ENCODE results near the gene CDHR5. TPM values are rescaled to one million over a fixed set of nuclear protein-coding genes. Genes with fewer than 3 reads are reported as not detected.
"Not testable (repeated sequence)": the region's sequence is repeated elsewhere in the genome, so short reads cannot be mapped to it uniquely, and the experiment has no call there.

Gene CDHR5
- total and polyA plus RNA-seq, 9 donors = 0.65 to 33.7 (median 1.2) TPM

DNA sequence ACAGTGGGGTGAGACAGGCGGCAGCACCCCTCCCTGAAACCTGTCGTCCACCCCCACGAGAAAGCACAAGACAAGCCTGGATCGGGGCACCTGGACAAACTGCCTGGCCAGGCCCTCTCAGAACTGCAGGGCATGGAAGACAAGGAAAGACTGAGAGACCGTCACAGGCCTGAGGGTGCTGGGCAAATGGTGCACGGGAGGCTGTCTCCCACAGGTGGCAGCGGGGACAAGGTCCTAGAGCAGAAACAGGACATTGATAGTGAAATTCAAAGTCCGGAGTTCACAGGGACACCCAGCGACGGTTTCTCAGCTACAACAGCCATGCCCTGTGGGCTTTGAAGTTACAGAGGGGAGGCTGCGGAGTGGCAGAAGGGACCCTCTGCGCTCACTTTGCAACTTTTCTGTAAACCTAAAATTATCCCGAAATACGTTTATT lies 33.0 kb upstream of the CDHR5 start:
- no peak overlapping the region for H3K4me3 ChIP-seq (ENCODE audit: low read length)
- peaks cover under 1% of the 10 kb centered on the region for H3K4me1 ChIP-seq (ENCODE audit: control insufficient read depth, insufficient read depth, low read length)
- H3K27ac ChIP-seq (ENCODE audit: low read length) = no peak overlapping the region
- peaks cover 42% of the 10 kb centered on the region for H3K36me3 ChIP-seq (ENCODE audit: control insufficient read depth, insufficient read depth, low read length)
- H3K27me3 ChIP-seq (ENCODE audit: control insufficient read depth, insufficient read depth, low read length) = no peaks in the 10 kb centered on the region
- DNase-seq = no peak
- 84% methylated on average over 8 of the region's 14 CpGs for WGBS (ENCODE audit: insufficient coverage)
- H3K9me3 ChIP-seq (replicated peaks; ENCODE audit: control insufficient read depth, low read depth, low read length) = no peaks in the 10 kb centered on the region

DNA sequence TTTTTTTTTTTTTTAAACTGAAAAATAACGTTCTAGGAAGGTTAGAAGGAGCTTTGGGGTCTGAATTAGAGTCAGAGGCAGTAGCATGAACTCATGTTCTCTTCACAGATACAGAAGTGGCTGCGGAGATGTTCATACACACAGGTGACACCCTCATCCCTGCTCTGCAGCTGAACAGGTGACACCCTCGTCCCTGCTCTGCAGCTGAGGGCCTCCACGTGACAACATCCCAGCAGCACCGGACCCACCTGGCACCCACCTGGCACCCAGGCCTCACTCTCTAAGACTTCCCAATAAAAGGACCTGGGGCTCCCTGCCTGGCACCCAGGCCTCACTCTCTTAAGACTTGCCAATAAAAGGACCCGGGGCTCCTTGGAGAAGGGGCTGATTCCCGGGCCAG lies 32.1 kb upstream of the CDHR5 start:
- no peak overlapping the region for H3K27ac ChIP-seq (ENCODE audit: low read length)
- no peak for DNase-seq
- 84% methylated on average over 5 of the region's 7 CpGs for WGBS (ENCODE audit: insufficient coverage)
- no peaks in the 10 kb centered on the region for H3K9me3 ChIP-seq (replicated peaks; ENCODE audit: control insufficient read depth, low read depth, low read length)
- no peaks in the 10 kb centered on the region for H3K27me3 ChIP-seq (ENCODE audit: control insufficient read depth, insufficient read depth, low read length)
- H3K4me3 ChIP-seq (ENCODE audit: low read length) = no peak overlapping the region
- peaks cover 36% of the 10 kb centered on the region for H3K36me3 ChIP-seq (ENCODE audit: control insufficient read depth, insufficient read depth, low read length)
- H3K4me1 ChIP-seq (ENCODE audit: control insufficient read depth, insufficient read depth, low read length) = no peaks in the 10 kb centered on the region

DNA sequence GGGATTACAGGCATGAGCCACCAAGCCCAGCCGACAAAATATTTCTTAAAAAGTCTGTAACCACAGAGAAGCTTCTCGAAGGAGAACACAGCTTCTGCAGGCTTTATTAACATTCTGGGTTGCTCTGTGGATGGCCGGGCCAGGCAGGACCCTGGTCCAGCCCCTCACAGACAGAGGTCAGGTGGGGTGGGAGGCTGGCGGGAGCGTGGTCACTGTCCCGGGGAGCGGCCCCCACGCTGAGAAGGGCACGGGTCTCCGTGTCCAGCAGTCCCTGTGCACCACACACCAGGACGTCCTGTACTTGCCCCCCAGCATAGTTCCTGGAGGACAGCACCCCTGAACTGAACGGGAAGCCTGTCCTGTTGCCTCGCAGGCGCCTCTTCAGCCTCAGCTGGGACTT lies 31.7 kb upstream of the CDHR5 start:
- 91% methylated on average over 4 of the region's 14 CpGs for WGBS (ENCODE audit: insufficient coverage)
- Histone ChIP-seq H3K27me3 (ENCODE audit: control insufficient read depth, insufficient read depth, low read length) (no peaks in the 10 kb centered on the region), H3K27ac (ENCODE audit: low read length) (no peak overlapping the region), H3K4me1 (ENCODE audit: control insufficient read depth, insufficient read depth, low read length) (no peaks in the 10 kb centered on the region), H3K9me3 (replicated peaks; ENCODE audit: control insufficient read depth, low read depth, low read length) (no peaks in the 10 kb centered on the region), H3K36me3 (ENCODE audit: control insufficient read depth, insufficient read depth, low read length) (peaks cover 36% of the 10 kb centered on the region), H3K4me3 (ENCODE audit: low read length) (no peak overlapping the region)
- no peak for DNase-seq

DNA sequence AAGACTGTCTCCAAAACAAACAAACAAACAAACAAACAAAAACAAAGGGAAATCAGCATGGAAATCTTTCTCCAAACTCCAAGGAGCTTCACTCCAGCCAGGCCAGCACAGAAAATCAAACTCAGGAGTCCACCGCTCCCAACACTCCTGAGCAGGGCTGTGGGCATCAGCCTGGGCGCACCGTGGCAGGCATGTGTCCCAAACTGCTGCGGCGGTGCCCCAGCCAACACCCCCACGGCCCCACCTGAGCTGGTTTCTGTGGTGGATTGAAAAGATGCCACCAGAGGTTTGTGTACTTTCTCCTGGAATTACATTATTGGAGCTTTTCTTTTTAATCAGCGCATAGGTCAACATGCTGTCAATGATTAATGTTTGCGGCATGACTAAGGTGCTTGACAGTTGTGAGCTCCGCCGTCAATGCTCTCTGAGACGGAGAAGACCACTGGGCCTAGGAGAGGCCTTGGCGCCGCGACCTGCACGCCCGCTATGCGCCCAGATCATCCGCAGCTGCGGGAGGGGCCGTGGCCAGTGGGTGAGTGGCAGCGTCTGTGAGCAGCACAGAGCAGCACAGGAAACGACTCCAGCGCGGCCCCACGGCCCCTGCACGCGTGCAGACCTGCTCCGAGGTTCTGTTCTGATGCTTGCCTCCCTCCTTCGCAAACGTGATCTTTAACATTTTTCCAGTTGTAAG lies 30.4 kb upstream of the CDHR5 start:
- Histone ChIP-seq H3K36me3 (ENCODE audit: control insufficient read depth, insufficient read depth, low read length) (peaks cover 34% of the 10 kb centered on the region), H3K4me3 (ENCODE audit: low read length) (no peak overlapping the region), H3K4me1 (ENCODE audit: control insufficient read depth, insufficient read depth, low read length) (no peaks in the 10 kb centered on the region), H3K9me3 (replicated peaks; ENCODE audit: control insufficient read depth, low read depth, low read length) (no peaks in the 10 kb centered on the region), H3K27ac (ENCODE audit: low read length) (no peak overlapping the region), H3K27me3 (ENCODE audit: control insufficient read depth, insufficient read depth, low read length) (no peaks in the 10 kb centered on the region)
- WGBS (ENCODE audit: insufficient coverage) = 89% methylated on average over 21 of the region's 30 CpGs
- no peak for DNase-seq

DNA sequence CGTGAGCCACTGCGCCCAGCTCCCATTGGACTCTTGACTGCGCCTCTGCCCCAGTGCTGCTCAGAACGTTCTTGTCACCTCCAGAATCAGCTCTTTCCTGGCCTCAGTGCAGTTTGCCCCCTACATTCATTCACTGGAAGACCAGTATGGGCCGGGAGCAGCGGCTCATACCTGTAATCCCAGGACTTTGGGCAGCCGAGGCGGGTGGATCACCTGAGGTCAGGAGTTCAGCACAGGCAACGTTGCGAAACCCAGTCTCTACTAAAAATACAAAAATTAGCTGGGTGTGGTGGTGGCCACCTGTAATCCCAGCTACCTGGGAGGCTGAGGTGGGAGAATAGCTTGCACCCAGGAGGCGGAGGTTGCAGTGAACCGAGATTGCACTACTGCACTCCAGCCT lies 29.7 kb upstream of the CDHR5 start:
- DNase-seq; H3K4me3 ChIP-seq (ENCODE audit: low read length); H3K4me1 ChIP-seq (ENCODE audit: control insufficient read depth, insufficient read depth, low read length); H3K9me3 ChIP-seq (replicated peaks; ENCODE audit: control insufficient read depth, low read depth, low read length); H3K27ac ChIP-seq (ENCODE audit: low read length); H3K27me3 ChIP-seq (ENCODE audit: control insufficient read depth, insufficient read depth, low read length): not testable (repeated sequence)
- peaks cover 26% of the 10 kb centered on the region for H3K36me3 ChIP-seq (ENCODE audit: control insufficient read depth, insufficient read depth, low read length)
- WGBS (ENCODE audit: insufficient coverage) = 95% methylated on average over 8 of the region's 12 CpGs

DNA sequence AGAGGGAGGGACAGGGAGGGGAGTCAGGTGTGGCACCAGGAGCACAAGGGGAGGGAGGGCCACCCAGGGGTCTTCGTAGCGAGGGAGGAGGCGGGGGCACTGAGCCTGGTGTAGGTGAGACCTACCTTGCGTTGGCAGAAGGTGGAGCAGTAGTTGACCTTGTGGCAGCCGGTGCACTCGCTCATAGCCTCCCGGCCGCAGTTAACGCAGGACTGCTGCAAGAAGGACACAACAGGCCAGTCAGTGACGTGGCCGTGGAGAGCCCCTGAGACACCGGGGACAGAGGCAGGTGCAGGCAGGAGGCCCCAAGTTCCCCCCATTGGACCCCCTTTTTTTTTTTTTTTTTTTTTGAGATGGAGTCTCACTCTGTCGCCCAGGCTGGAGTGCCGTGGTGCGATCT lies 29.1 kb upstream of the CDHR5 start:
- H3K4me1 ChIP-seq (ENCODE audit: control insufficient read depth, insufficient read depth, low read length) = no peaks in the 10 kb centered on the region
- DNase-seq = no peak
- peaks cover 23% of the 10 kb centered on the region for H3K36me3 ChIP-seq (ENCODE audit: control insufficient read depth, insufficient read depth, low read length)
- no peaks in the 10 kb centered on the region for H3K9me3 ChIP-seq (replicated peaks; ENCODE audit: control insufficient read depth, low read depth, low read length)
- no peaks in the 10 kb centered on the region for H3K27me3 ChIP-seq (ENCODE audit: control insufficient read depth, insufficient read depth, low read length)
- H3K4me3 ChIP-seq (ENCODE audit: low read length) = no peak overlapping the region
- no peak overlapping the region for H3K27ac ChIP-seq (ENCODE audit: low read length)
- whole genome bisulfite sequencing (ENCODE audit: insufficient coverage) = 92% methylated on average over 14 of the region's 15 CpGs

DNA sequence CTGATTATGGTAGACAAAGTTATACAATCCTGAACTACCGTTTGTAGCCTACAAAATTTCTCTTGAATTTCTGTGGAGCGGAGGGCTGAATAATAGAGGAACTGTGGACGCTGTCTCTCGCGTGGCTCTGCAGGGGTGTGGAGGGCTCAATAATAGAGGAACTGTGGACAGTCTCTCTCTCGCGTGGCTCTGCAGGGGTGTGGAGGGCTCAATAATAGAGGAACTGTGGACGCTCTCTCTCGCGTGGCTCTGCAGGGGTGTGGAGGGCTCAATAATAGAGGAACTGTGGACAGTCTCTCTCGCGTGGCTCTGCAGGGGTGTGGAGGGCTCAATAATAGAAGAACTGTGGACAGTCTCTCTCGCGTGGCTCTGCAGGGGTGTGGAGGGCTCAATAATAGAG lies 28.4 kb upstream of the CDHR5 start:
- H3K4me1 ChIP-seq (ENCODE audit: control insufficient read depth, insufficient read depth, low read length); H3K27ac ChIP-seq (ENCODE audit: low read length); H3K27me3 ChIP-seq (ENCODE audit: control insufficient read depth, insufficient read depth, low read length); H3K9me3 ChIP-seq (replicated peaks; ENCODE audit: control insufficient read depth, low read depth, low read length); DNase-seq; H3K4me3 ChIP-seq (ENCODE audit: low read length): not testable (repeated sequence)
- H3K36me3 ChIP-seq (ENCODE audit: control insufficient read depth, insufficient read depth, low read length) = peaks cover 18% of the 10 kb centered on the region
- 94% methylated on average over 14 of the region's 14 CpGs for WGBS (ENCODE audit: insufficient coverage)

DNA sequence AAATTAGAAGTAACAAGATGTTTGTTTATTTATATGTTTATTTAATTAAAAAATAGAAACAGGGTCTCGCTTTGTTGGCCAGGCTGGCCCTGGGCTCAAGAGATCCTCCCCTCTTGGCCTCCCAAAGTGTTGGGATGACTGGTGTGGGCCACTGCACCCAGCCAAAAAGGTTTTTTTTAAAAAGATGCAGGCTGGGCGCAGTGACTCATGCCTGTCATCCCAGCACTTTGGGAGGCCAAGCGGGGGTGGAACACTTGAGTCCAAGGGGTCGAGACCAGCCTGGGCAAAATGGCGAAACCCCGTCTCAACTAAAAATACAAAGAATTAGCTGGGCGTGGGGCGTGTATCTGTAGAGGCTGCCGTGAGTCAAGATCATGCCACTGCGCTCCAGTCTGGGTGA lies 25.7 kb upstream of the CDHR5 start:
- Histone ChIP-seq H3K27me3 (ENCODE audit: control insufficient read depth, insufficient read depth, low read length) (no peaks in the 10 kb centered on the region), H3K27ac (ENCODE audit: low read length) (no peak overlapping the region), H3K4me1 (ENCODE audit: control insufficient read depth, insufficient read depth, low read length) (no peaks in the 10 kb centered on the region), H3K4me3 (ENCODE audit: low read length) (no peak overlapping the region), H3K9me3 (replicated peaks; ENCODE audit: control insufficient read depth, low read depth, low read length) (no peaks in the 10 kb centered on the region), H3K36me3 (ENCODE audit: control insufficient read depth, insufficient read depth, low read length) (peaks cover 11% of the 10 kb centered on the region)
- 95% methylated on average over 7 of the region's 10 CpGs for WGBS (ENCODE audit: insufficient coverage)
- DNase-seq = no peak

DNA sequence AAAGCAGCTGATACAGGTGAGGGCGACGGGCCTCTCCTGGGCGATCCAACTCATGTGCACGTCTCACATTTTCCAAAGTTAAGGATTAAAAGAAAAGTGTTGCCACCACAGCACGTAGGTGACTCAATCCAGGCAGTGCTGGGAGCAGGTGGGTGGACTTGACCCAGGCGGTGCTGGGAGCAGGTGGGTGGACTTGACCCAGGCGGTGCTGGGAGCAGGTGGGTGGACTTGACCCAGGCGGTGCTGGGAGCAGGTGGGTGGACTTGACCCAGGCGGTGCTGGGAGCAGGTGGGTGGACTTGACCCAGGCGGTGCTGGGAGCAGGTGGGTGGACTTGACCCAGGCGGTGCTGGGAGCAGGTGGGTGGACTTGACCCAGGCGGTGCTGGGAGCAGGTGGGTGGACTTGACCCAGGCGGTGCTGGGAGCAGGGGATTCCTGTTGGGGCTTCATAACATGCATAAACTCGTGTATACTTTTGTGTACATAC lies 23.0 kb upstream of the CDHR5 start:
- DNase-seq; H3K9me3 ChIP-seq (replicated peaks; ENCODE audit: control insufficient read depth, low read depth, low read length); H3K27me3 ChIP-seq (ENCODE audit: control insufficient read depth, insufficient read depth, low read length); H3K4me1 ChIP-seq (ENCODE audit: control insufficient read depth, insufficient read depth, low read length); H3K4me3 ChIP-seq (ENCODE audit: low read length); H3K27ac ChIP-seq (ENCODE audit: low read length): not testable (repeated sequence)
- H3K36me3 ChIP-seq (ENCODE audit: control insufficient read depth, insufficient read depth, low read length) = peaks cover 24% of the 10 kb centered on the region
- WGBS (ENCODE audit: insufficient coverage) = 87% methylated on average over 3 of the region's 14 CpGs

DNA sequence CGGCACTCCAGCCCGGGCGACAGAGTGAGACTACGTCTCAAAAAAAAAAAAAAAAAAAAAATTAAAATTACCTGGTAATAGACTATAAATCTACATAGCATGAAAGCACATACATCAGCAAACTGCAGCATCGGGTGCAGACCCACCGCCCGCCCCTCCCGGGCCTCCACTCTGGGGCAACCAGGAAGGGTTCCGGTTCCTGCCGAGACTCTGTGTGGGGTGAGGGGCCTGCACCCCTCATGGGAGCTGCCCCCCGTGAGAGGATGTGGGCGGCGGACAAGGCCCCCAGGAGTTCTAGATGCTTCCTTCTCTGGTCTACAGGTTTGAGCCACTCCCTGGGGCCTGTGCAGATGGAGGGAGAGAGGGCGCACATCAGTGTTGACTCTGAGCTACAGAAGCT lies 21.5 kb upstream of the CDHR5 start:
- no peak overlapping the region for H3K27ac ChIP-seq (ENCODE audit: low read length)
- H3K36me3 ChIP-seq (ENCODE audit: control insufficient read depth, insufficient read depth, low read length) = peaks cover 29% of the 10 kb centered on the region
- no peaks in the 10 kb centered on the region for H3K4me1 ChIP-seq (ENCODE audit: control insufficient read depth, insufficient read depth, low read length)
- no peak for DNase-seq
- peaks cover 4% of the 10 kb centered on the region for H3K27me3 ChIP-seq (ENCODE audit: control insufficient read depth, insufficient read depth, low read length)
- no peaks in the 10 kb centered on the region for H3K9me3 ChIP-seq (replicated peaks; ENCODE audit: control insufficient read depth, low read depth, low read length)
- no peak overlapping the region for H3K4me3 ChIP-seq (ENCODE audit: low read length)
- WGBS (ENCODE audit: insufficient coverage) = 84% methylated on average over 5 of the region's 14 CpGs

DNA sequence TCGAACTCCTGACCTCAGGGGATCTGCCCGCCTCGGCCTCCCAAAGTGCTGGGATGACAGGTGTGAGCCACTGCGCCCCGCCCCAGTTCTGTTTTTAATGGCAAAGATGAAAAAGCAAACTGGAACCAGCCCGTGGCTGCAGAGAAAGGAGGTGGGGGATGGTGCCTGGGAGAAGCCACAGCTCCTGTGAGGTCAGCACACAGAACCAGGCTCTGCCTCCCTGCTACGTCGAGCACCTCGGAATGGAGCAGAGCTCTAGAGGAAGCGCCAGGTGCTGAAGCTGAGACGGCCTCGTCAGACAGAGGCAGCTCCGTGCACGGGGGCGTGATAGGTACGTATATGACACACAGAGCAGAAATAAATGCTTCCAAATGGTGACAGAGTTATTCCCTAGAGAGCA lies 20.8 kb upstream of the CDHR5 start:
- H3K27me3 ChIP-seq (ENCODE audit: control insufficient read depth, insufficient read depth, low read length) = peaks cover 11% of the 10 kb centered on the region
- H3K9me3 ChIP-seq (replicated peaks; ENCODE audit: control insufficient read depth, low read depth, low read length) = no peaks in the 10 kb centered on the region
- peaks cover 5% of the 10 kb centered on the region for H3K4me1 ChIP-seq (ENCODE audit: control insufficient read depth, insufficient read depth, low read length)
- no peak for DNase-seq
- H3K36me3 ChIP-seq (ENCODE audit: control insufficient read depth, insufficient read depth, low read length) = peaks cover 29% of the 10 kb centered on the region
- no peak overlapping the region for H3K27ac ChIP-seq (ENCODE audit: low read length)
- 81% methylated on average over 14 of the region's 16 CpGs for whole genome bisulfite sequencing (ENCODE audit: insufficient coverage)
- H3K4me3 ChIP-seq (ENCODE audit: low read length) = no peak overlapping the region
